DND-41 (cell line): Measurements from ENCODE around the gene CFAP206.

ENCODE experiments used
- EZH2 ChIP-seq: IDR thresholded peaks from 3 replicates; pipeline ENCODE4 v1.6.1; 2012; ENCODE audit warnings: borderline replicate concordance, low read depth, mild to moderate bottlenecking, moderate library complexity, low read length, inconsistent platforms; ENCODE audit not compliant: severe bottlenecking
- TF ChIP-seq, protein P1 (sequence below): IDR thresholded peaks from 2 replicates; pipeline ENCODE4 v1.5.1; 2012; ENCODE audit warnings: borderline replicate concordance, low read length, moderate library complexity, mild to moderate bottlenecking; ENCODE audit not compliant: poor library complexity, severe bottlenecking; ENCODE audit errors: extremely low read depth

DNA sequence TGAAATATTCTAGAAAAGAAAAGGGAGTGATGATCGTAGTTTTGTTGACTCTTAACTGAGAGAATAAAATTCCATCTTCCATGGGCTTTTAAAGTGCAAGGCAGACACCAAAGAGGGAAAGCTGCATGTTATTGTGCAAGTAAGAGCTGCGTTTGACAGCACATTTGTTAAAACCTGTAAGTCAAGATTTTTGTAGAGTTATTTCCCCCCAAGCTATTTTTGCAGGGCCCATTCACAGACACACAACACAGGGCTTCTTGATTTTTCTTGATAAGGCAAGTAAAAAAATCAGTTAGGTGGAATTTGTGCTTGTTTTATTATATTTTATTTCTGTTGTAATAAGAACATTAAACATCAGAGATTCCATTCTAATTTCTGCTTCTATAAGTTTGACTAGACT is 13.8 kb downstream of the CFAP206 start:
- TF ChIP-seq, protein P1, sequence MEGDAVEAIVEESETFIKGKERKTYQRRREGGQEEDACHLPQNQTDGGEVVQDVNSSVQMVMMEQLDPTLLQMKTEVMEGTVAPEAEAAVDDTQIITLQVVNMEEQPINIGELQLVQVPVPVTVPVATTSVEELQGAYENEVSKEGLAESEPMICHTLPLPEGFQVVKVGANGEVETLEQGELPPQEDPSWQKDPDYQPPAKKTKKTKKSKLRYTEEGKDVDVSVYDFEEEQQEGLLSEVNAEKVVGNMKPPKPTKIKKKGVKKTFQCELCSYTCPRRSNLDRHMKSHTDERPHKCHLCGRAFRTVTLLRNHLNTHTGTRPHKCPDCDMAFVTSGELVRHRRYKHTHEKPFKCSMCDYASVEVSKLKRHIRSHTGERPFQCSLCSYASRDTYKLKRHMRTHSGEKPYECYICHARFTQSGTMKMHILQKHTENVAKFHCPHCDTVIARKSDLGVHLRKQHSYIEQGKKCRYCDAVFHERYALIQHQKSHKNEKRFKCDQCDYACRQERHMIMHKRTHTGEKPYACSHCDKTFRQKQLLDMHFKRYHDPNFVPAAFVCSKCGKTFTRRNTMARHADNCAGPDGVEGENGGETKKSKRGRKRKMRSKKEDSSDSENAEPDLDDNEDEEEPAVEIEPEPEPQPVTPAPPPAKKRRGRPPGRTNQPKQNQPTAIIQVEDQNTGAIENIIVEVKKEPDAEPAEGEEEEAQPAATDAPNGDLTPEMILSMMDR = no peak
- no peak for TF ChIP-seq EZH2
